Tibial nerve (tissue), 4 donors: Measurements from ENCODE around the gene C22orf39.

Source experiments
- CTCF ChIP-seq, 5 experiments: fragments of 200-600 bp in 3 of 5; fragments of 450-650 bp in 2 of 5; sonication (generic) in 3 of 5; IDR thresholded peaks; one replicate each; pipeline ENCODE4 v1.5.1; 2016 to 2019; ENCODE audit warnings: antibody characterized with exemption in 5 of 5, mild to moderate bottlenecking in 3 of 5, moderate library complexity in 2 of 5
- EP300 ChIP-seq, 2 donors: sonication (generic); formaldehyde crosslinking; IDR thresholded peaks; one replicate each; pipeline ENCODE4 v1.6.1; 2017; ENCODE audit warnings: antibody characterized with exemption in 2 of 2, mild to moderate bottlenecking in 1 of 2
- POLR2A ChIP-seq, 2 donors: fragments of 450-650 bp; IDR thresholded peaks; one replicate each; pipeline ENCODE4 v1.6.1; 2017; ENCODE audit warnings: antibody characterized with exemption in 2 of 2, mild to moderate bottlenecking in 2 of 2, moderate library complexity in 2 of 2

DNA sequence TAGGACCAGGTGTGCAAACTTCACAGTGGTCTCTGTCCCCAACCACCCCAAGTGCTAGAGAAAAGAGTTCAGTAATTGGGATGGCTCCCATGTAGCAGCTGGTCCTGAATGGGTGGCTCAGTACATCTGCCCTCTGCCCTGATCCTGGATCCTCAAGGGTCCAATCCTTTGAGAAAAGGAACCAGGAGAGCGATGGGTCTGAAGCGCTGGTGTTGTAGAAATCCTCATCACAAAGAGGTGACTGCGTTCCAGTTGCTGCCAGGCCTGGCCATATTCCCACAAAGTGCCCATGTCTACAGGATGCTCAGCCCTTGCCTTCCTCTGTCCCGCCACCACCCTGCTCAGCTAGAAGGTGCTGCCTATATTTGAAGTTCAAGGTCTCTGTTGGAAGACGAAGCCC, 6.2 kb upstream of the C22orf39 start:
- no peak for TF ChIP-seq CTCF (IDR thresholded peaks at IDR 0.05)
- no peak for TF ChIP-seq EP300 (IDR thresholded peaks at IDR 0.05)
- TF ChIP-seq POLR2A (IDR thresholded peaks at IDR 0.05): no peak
